CD4-positive, alpha-beta T cell treated with Interleukin-17A for 1 hour (primary cell): ENCODE data around the gene MYCBPAP.

Source experiments
- DNase-seq: peaks from one replicate; pipeline ENCODE4 v3.0.0-alpha.2; 2020

MYCBPAP gene

DNA sequence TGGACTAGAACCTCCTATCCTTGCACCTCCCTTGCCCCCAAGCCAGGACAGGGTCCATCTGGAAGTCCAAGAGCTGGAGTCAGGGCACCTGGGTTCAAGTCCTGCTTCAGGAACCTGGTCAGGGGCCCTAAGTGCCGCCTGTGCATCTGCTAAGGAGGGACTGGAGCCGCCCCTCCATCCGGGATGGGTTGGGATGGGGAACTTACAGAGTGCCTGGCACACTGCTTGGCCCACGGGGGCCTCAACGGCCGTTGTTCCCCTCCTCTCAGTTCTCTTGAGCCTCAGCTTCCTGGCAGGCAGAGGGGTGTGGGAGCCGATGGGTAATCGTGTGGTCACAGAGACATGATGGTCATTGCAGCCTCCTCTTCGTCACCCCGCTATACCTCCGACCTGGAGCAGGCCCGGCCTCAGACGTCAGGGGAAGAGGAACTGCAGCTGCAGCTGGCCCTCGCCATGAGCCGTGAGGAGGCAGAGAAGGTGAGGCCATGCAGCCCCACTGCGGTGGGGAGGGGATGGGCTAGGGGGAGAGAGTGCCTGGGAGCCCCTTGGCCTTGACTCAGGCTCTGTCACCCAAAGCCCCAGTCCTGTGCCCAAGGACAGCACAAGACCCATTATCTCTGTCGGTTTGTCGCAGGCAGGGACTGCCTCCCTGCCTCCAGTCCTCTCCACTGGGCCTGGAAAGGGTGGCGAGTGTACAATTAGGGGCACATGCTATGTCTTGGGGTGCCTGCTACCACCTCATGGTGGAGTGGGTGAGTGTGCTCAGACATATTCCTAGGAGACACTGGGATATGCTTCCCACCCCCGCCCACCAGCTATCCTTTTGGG lies 29.7 kb downstream of the MYCBPAP start:
- DNase-seq, result no peak

DNA sequence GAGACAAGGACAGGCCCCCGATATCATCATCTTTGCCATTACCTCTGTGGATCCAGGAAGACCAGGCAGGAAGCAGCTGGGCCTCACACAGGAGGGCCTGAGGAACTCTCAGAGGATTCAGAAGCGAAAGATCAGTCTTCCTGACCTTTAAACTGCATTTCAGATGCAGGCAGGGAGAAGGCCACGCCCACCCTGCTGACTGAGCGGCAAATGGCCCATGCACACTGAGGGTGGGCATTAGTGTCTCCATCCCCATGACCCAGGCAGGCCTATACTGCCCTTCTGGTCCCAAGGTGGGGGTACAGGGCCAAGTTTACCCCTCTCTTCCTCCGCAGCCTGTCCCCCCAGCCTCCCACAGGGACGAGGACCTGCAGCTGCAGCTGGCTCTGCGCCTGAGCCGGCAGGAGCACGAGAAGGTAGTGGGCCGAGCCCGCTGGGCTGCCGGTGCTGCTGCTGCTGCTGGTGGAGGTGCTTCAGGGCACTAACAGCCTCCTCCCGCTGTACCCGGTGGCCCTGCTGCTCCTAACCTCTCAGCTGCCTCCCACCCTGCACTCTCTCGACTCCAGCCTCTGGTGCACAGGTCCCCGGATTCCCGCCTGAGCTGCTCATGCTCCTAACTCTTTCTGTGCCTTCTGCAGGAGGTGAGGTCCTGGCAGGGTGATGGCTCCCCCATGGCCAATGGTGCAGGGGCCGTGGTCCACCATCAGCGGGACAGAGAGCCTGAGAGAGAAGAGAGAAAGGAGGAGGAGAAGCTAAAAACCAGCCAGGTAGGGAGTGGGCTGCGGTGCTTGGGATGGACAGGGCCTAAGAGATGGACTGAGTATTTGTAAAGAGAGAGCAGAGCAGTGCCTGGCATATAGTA lies 30.5 kb downstream of the MYCBPAP start:
- DNase-seq, result no peak

DNA sequence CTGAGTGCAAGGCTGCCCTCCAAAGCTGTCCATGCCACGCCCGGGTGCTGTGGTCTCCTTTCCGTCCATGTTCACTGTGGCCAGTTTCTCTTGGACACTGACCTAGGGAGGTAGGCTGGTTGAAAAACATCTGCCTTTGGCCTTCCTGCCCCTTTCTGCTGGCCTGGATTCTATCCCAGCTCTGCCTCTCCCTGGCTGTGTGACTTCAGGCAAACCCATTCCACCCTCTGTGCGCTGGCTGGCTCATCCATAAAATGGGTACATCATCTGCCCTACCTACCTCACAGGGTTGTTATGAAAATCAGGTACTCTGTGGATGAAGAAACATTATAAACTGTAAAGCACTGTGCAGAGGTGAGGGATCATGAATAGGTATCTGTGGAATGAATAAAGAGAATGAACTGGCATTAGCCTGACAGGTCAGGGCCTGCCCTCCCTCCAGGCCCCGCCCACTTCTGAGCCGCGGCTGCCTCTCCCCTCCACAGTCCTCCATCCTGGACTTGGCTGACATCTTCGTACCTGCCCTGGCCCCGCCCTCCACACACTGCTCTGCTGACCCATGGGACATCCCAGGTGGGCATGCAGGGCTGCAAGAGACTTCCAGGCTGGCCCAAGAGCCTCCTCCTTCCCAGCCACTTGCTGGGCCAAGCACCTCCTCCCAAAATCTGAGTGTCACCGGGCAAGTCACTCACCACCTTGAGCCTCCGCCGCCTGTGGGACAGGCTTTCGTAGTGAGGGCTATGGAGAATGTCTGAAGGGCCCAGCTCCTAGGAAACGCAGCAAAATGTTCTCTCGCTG lies 31.7 kb downstream of the MYCBPAP start:
- DNase-seq, result no peak

DNA sequence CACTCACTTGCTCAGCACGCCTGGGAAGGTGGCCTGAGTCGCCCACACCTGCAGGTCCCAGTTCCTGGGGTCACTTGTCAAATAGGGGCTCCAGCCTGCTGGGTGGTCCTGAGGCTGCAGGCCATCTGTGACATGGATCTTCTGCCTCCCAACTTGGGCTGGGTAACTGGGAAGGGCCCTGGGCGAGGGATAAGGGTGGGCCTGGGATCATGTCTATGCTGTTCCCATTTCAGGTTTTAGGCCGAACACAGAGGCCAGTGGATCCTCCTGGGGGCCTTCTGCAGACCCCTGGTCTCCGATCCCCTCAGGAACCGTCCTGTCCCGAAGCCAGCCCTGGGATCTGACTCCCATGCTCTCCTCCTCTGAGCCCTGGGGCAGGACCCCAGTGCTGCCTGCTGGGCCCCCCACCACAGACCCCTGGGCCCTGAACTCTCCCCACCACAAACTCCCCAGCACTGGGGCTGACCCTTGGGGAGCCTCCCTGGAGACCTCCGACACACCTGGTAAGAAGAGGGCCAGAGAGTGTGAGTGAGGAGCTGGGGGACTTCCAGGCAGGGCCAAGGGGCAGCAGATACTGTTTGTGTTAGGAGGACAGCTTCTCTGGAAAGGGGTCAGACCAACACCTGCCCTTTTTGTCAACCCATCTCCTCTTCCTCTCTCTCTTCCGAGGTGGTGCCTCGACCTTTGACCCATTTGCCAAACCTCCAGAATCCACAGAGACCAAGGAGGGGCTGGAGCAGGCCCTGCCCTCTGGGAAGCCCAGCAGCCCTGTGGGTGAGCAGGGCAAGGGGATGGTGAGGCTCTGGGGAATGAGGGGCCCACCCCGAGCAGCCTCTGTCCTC lies 32.5 kb downstream of the MYCBPAP start:
- no peak for DNase-seq

DNA sequence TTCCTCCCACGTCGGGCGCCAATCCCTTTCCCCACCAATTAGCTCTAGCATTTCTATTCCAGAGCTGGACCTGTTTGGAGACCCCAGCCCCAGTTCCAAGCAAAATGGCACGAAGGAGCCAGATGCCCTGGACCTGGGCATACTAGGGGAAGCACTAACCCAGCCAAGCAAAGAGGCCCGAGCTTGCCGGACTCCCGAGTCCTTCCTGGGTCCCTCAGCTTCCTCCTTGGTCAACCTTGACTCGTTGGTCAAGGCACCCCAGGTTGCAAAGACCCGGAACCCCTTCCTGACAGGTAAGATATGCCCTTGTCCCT lies 33.1 kb downstream of the MYCBPAP start:
- DNase-seq, result no peak

DNA sequence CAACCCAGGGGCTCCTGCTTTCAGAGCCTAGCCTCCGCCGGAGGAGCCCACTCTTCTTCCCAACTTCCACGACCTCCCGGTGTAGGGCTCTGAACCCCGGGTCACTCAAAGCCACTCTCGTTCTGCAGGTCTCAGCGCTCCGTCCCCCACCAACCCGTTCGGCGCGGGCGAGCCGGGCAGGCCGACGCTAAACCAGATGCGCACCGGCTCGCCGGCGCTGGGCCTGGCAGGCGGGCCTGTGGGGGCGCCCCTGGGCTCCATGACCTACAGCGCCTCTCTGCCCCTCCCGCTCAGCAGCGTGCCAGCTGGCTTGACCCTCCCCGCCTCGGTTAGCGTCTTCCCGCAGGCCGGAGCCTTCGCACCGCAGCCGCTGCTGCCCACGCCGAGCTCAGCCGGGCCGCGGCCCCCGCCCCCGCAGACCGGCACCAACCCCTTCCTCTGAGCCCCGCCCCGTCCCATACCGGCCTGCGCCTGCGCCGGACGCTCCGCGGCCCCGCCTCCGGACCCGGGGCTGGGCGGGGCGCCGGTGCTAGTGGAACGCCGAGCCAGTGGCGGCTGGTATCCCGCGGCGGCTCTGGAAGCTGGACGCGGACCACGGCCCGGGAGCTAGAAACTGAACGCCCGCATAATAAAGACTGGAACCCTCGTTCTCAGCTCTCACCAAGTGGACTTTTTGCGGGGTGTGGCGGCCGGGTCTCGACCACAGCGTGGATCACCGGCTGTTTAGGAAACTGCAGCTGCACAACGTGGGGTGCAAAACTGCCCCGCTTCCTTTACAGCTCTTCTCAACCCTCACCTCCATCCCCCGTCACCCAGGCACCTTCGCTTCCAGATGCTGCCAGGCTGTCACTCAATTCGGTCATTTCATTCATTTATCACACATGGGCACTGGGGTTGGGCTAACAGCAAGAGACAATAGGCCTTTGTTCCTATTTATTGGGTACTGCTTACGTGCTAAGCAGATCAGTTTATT lies 33.8 kb downstream of the MYCBPAP start:
- peak; percentile 81 for DNase-seq

DNA sequence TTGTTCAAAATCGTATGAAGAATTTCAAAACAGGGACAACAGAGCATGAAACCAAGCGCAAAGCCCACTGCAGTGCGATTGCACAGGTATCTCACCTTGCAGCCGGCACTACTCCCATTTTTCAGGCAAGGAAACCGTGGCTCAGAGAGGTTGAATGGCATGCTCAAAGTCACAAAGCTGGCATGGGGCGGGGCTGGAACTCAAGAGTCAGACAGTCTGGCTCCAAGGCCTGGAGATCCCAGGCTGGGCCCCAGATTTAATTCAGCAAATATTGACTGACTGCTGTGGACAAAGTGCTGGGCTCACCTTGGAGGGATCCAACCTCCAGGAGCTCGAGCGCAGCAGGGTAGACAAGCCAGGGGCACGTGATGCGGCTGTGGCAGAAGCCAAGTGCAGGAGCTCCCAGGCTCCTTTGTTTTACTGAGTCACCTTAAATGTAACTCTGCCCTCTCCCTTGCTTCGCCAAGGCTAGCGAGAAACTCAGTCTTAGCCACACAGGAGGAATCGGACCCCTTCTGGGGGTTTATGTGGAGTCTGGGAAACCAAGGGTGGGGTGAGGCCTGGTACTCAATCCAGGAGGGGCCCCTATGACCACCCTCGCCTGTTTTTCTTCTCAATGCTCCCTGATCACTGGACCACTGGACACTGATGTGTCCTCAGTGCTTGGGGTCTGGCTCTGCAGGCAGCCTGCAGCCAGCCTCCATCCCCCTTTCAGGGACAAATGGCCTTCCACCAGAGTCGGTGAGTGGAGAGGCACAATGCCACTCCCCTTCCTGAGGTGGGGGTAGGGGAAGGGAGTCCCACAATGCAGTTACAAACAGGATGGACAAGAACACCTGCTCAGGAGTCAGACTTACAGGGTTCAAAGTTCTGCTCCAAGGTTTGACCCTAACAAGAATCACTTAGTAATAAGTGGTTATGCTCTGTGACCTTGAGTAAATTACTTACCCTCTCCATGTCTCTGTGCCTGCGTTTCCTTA lies 34.8 kb downstream of the MYCBPAP start:
- DNase-seq, result no peak

DNA sequence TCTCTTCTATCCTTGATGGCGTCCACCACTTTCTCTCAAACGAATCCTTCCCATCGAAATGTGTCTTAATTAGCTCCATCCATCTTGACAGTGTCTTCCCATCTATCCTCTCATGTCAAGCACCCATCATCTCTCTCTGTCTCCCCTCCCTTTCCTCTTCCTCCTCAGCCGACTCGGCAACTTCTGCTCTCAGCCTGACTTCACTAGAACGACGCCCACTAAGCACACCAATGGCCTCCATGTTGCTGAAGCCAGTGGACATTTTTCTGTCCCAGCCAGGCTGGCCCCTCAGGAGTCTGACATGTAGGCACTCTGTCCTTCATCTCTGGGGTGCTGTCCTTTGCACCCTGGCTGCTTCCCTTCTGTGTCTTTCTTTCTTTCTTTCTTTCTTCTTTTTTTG lies 36.3 kb downstream of the MYCBPAP start:
- DNase-seq, result no peak

DNA sequence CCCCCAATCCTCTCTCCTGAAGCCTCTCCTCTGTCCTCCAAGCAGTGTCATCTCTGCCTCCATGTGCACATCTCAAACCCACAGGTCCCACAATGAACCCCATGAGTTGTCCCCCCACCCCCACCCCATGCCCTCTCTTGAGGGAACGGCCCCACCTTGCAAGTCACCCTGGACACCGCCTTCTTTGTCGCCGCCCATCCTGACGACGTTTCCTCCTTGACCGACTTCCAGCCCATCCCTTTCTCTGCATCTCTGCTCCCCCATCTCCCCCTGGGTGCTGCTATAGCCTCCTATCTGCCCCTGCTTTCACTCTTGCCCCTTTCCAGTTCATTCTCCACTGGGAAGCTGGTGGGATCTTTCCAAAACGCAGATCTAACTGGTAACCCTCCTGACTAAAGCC lies 37.1 kb downstream of the MYCBPAP start:
- DNase-seq, result no peak

DNA sequence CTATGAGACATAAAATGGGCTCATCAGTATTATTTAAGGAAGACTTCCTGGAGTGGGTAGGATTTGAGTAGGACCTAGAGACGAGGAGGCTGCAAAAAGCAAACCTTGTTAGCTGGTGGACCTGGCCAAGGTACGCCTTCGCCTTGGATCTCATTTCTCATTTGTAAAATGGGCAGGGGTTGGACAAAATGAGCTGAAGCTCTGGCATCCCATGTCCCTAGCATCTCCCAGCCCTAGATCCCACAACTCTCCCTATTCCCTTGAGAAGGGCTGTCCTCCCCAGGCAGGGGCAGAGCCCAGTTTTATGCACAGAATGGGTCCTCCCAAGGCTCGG lies 38.4 kb downstream of the MYCBPAP start:
- no peak for DNase-seq

DNA sequence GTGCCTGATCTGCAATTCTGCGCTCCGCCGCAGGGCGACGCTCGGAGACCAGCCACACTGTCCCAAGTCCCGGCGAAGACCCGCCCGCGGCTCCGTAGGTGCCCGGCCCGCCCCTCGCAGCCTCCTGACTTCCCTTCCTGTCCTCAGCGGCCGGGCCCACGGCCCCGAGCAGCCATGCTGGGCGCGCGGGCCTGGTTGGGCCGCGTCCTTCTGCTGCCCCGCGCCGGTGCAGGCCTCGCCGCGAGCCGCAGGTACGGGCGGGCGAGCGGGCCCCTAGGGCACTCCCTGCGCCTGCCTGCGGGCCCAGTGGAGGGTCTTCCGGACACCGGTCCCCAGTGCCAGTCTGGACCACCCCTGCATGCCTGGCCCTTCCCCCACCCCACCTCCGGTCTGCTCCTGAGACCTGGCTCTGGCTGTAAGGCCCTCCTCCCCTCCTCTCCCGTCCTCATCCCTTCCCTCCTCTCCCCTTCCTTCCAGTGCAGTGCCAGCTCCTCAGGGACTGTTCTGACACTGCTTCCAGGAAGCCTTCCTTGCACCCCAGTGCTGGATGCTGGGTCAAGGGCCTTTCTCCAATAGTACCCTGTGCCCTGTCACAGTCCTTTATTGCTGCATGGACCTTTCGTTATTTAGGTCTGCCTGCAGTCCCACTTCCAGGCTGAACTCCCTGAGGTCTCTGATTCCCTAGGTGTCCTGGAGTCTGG lies 38.9 kb downstream of the MYCBPAP start, which contains the start of gene SPATA20:
Gene SPATA20 (plus strand): TSS at position 140 of the 701 bp plus-strand sequence. CDS start 35 bp downstream, at position 175.
- peak; percentile 85 for DNase-seq

DNA sequence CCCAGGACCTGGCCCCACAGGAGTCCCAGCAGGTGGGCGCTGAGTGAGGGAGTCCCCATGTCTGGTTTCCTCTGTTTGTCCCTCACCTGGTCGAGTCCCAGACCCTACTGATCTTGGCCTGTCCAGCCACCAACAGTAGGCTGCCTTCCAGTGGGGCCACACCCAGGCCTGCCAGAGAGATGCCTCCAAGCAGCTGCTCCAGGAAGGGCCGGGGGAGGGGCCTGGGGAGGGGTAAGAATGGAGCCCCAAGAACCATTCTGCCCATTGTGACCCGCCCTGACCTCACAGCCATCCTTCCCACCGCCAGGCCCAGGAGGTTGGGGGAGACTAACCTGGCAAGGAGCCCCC lies 39.5 kb downstream of the MYCBPAP start:
- no peak for DNase-seq

DNA sequence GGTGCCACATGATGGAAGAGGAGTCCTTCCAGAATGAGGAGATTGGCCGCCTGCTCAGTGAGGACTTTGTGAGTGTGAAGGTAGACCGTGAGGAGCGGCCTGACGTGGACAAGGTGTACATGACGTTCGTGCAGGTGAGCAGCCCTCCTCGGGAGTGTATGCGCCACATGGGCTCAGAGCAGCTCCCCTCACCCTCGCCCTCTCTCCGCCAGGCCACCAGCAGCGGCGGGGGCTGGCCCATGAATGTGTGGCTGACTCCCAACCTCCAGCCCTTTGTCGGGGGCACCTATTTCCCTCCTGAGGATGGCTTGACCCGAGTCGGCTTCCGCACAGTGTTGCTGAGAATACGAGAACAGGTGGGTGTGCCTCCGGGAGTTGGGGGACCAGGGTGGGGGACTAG lies 40.6 kb downstream of the MYCBPAP start:
- no peak for DNase-seq

DNA sequence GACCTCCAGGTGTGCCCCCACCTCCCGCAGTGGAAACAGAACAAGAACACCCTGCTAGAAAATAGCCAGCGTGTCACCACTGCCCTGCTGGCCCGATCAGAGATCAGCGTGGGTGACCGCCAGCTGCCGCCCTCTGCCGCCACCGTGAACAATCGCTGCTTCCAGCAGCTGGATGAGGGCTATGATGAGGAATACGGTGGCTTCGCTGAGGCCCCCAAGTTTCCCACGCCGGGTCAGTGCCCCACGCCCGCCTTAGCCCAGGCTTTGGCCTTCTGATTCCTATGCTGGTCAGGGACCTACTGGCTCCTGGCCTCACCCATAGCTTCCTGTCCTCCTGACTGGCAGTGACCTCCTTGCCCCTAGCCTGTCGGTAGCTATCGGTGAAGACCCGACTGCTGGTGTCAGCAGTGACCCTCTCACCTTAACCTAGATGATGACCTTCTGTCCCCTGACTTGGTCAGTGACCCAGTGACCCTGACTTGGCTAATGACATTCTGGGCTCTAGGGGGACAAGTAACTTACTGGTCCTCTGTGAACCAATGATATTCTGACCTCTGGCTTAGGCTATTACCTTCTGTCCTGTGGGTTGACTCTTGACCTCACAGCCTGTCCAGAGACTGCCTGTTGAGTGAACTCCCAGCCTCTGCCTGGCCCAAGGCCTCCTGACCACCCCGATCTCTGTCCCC lies 41.2 kb downstream of the MYCBPAP start:
- no peak for DNase-seq

DNA sequence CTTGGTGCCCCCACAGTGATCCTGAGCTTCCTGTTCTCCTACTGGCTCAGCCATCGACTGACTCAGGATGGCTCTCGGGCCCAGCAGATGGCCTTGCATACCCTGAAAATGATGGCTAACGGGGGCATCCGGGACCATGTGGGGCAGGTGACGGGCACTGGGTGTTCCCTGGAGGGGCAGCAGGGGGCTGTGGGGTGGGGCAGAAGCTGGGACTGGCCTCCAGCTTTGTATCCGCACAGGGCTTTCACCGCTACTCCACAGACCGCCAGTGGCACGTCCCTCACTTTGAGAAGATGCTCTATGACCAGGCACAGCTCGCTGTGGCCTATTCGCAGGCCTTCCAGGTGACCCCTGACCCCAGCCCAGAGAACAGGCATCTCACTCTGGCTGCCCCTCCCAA lies 41.7 kb downstream of the MYCBPAP start:
- no peak for DNase-seq

DNA sequence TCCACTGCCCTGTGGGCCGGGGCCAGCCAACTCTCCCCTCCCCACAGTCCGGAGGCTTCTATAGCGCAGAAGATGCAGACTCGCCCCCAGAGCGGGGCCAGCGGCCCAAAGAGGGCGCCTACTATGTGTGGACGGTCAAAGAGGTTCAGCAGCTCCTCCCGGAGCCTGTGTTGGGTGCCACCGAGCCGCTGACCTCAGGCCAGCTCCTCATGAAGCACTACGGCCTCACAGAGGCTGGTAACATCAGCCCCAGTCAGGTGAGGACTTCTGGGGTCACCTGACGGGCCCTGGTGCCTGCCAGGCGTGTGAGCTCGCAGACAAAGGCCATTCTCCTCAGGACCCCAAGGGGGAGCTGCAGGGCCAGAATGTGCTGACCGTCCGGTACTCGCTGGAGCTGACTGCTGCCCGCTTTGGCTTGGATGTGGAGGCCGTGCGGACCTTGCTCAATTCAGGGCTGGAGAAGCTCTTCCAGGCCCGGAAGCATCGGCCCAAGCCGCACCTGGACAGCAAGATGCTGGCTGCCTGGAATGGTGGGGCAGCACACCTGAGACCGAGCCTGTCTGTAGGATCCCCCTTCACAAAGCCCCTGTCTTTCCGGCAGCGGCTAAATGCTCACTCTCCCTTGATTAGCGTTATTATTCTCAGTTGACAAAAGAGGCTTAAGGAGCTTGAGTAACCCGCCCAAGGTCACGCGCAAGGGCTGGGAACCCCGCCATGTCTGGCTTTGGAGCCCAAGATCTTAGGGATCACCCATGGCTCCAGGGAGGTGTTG lies 42.6 kb downstream of the MYCBPAP start:
- no peak for DNase-seq

DNA sequence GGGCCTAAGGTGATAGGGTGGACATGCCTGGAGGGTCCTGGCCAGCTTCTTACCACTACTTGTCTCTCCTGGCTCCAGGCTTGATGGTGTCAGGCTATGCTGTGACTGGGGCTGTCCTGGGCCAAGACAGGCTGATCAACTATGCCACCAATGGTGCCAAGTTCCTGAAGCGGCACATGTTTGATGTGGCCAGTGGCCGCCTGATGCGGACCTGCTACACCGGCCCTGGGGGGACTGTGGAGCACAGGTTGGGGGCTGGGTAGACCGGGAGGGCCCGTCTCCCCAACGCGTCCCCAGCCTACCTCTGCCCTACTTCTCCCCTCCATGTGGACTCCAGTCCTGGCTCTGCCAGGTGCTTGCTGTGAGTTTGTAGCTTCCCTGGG lies 43.2 kb downstream of the MYCBPAP start:
- DNase-seq, result no peak

DNA sequence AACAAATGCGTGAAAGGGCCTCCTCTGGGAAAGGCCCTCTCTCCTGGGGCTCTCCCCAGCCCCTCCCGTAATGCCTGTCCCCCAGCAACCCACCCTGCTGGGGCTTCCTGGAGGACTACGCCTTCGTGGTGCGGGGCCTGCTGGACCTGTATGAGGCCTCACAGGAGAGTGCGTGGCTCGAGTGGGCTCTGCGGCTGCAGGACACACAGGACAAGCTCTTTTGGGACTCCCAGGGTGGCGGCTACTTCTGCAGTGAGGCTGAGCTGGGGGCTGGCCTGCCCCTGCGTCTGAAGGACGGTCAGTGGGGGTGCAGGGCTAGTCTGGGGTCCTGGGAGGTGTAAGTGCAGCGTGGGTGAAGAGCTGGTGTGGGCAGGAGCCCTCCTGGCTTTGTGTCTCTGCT lies 43.6 kb downstream of the MYCBPAP start:
- no peak for DNase-seq
